ENCODE data around the gene RGPD5. TPM values are rescaled to one million over a fixed set of nuclear protein-coding genes. Genes with fewer than 3 reads are reported as not detected.
"Not testable (repeated sequence)": the region's sequence is repeated elsewhere in the genome, so short reads cannot be mapped to it uniquely, and the experiment has no call there.

RGPD5 gene
- total RNA-seq (2014; rRNA removed; shearing (Covaris generic)) = 7.9 and 9.5 TPM in 2 replicates
- 1.6 and 3.6 TPM in 2 replicates for polyA plus RNA-seq (2015; cell fraction: cytosol; rRNA removed)
- 22.7 and 48.4 TPM in 2 replicates for polyA plus RNA-seq (2015; cell fraction: nucleus; rRNA removed)

DNA sequence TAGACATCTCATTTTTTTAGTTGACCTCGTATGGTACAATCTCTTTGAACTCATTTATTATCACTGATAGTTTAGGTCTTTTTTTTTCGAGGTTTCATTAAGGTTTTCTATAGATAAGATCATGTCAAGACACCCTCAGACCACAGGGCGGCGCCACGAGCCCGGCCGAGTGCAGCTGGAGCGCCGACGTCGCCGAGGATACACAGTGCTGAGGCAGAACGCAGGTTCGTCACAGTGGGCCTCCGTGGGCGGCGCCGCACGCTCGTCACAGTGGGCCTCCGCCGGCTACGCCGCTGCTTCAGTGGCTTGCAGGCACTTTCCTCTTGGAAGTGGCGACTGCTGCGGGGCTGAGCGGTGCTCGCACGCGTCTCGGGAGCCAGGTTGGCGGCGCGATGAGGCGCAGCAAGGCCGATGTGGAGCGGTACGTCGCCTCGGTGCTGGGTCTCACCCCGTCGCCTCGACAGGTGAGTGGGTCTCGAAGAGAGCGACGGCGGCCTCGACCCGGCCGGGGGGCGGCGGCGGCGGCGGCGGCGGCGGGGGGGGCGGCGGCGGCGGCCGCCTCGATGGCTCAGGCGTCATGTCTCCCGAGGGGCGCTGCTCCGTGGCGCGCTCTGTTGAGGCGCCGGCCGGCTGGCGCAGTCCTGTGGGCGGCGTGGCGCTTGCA lies at the start of gene RGPD5:
Gene RGPD5 (plus strand): TSS at position 232 of the 664 bp plus-strand sequence. CDS start 161 bp downstream, at position 393.
- DNase-seq (ENCODE audit: low read depth, low spot score); in situ Hi-C loops (cut with HindIII; ENCODE audit: low pct_unique_long_range_greater_than_20kb, low sequenced_read_pairs): not testable (repeated sequence)

DNA sequence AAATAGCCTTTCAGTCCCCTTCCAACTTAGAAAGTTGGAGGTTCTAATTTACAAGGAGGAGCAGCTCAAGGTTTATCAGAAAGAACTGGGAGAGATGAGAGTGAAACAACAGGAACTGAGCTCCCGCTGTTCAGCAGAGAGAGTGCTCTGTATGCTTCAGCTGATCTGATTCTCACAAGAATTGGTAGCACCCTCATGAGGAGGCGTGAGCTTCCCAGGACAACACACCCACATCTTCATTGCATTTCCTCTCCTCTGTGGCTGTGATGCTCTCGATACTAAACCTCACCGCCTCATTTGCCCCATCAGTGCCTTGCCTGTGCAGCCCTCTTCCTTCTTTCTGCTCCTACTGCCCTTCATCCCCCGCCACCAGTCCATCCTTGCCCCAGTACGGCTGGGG lies 42.5 kb upstream of the RGPD5 start:
- DNase-seq (ENCODE audit: low read depth, low spot score); in situ Hi-C loops (cut with HindIII; ENCODE audit: low pct_unique_long_range_greater_than_20kb, low sequenced_read_pairs): not testable (repeated sequence)

DNA sequence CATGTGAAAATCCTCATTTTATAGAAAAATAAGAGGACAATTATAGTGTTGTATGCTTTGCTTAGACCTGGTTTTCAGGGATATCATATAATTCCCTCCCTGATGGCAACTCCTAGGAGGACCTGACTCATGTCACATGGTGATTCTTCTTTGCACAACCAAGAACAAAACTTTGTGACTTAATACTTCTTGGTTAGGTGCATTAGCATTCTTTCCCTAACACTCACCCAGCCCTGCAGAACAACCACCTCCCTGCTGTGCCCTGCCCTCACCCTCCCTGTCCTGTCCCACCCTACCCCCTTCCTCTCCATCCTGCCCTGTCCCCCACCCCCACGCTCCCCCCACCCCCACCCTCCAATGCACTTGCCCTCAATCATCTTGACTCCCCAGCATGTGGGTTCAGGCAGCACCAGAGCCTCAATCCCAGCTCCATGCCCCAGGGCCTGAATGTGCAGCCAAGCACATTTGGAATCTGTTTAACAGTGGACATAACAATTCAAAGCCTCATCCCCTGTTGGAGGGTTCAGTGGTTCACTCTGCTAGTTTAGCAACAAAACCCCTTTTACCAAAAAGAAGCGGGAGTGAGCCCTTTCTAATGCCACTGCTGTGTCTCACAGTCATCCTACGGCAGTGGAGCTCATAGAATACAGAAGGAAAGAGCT lies 36.8 kb upstream of the RGPD5 start:
- in situ Hi-C loops (cut with HindIII; ENCODE audit: low pct_unique_long_range_greater_than_20kb, low sequenced_read_pairs) = not testable (repeated sequence)

DNA sequence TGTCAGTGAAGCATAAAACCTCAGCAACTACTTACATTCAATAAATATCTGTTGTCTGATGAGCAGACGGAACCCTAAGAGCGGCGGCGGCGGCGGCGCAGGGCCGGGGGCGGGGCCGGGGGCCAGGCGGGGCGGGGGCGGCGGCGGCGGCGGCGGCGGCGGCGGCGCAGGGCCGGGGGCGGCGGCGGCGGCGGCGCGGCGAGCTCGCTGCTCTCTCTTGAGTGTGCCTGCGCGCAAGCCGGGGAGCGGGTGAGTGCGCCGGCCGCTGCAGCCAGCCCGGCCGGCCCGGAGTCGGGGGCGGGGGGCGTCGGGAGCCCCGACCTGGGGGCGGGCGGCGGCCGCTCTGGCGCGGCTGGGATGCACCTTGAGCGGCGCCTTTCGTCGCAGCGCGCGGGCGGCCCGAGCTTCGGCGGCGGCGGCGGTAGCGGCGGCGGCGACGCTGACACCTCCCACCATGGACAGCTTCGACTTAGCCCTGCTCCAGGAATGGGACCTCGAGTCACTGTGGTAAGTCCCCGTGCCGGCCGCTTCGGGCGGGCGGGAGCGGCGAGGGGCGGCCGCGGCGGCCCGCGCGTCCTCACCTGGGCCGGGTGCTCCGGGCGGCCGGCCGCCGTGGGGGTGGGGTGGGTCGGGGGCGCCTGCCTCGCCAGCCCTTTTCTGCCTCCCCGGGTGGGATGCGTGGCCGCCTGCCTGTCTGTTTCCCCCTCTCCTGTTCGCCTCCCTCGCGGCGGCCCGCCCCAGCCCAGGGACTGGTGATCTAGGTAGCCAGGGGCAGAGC lies 33.7 kb upstream of the RGPD5 start:
- DNase-seq (ENCODE audit: low read depth, low spot score); in situ Hi-C loops (cut with HindIII; ENCODE audit: low pct_unique_long_range_greater_than_20kb, low sequenced_read_pairs): not testable (repeated sequence)

More for the DNA sequence above, 36.8 kb upstream of the RGPD5 start:
- not testable (repeated sequence) for DNase-seq (ENCODE audit: low read depth, low spot score)

DNA sequence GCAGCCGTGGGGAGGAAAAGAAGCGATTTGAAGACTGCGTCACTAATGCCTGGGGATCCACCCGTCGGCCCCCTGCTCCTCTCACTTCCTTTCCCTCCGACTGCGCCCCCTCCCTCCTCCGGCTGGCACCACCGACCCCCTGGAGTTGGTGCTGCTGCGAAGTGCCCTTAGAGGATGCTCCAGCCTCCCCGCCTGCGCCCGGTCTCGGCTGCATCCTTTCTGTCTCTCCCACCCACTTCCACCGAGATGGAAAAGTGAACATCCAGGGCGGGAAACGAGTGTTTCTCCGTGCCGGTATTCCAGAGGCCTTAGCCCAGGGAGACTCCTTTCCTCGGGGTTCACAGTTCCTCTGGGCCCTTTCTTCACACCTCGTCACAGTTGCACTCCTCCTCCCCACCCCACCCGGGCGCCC lies 33.1 kb upstream of the RGPD5 start:
- DNase-seq (ENCODE audit: low read depth, low spot score); in situ Hi-C loops (cut with HindIII; ENCODE audit: low pct_unique_long_range_greater_than_20kb, low sequenced_read_pairs): not testable (repeated sequence)

DNA sequence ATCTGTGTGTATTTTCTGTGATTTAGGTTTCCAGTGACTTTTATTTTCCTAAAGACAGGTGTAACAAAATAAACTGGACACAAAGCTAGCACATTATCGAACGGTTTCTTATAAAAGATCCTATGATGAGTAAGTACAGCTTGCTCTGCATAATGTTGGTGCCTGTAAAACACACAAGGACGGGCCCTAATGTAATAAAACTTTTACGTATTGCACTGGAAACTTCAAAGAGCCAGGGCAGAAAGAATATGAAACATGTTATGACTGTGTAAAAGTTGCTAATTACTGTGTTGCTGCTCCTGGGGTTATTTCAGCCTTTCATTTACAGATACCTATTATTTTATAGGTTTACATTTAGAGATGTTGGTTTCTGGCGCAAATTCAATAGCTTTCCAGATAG lies 32.1 kb upstream of the RGPD5 start:
- DNase-seq (ENCODE audit: low read depth, low spot score); in situ Hi-C loops (cut with HindIII; ENCODE audit: low pct_unique_long_range_greater_than_20kb, low sequenced_read_pairs): not testable (repeated sequence)

DNA sequence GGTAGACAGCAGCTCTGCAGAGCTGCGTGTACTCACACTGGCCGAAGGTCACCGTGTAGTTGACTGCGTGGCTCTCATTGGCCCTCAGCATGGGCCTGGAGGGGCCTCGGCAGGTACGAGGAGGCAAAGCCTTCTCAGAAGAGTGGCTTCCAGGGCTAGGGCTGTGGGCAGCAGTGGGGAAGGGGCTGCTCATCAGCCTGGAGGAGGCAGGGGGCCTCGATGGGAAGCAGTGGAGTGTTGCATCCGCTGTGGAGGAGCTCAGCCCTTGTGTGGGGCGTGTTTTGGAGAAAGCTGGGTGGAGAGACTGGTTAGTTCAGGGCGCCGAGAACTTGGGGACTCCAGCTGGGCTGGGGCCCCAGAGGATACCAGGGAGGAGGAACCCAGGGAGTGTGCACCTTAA lies 28.0 kb upstream of the RGPD5 start:
- DNase-seq (ENCODE audit: low read depth, low spot score); in situ Hi-C loops (cut with HindIII; ENCODE audit: low pct_unique_long_range_greater_than_20kb, low sequenced_read_pairs): not testable (repeated sequence)

DNA sequence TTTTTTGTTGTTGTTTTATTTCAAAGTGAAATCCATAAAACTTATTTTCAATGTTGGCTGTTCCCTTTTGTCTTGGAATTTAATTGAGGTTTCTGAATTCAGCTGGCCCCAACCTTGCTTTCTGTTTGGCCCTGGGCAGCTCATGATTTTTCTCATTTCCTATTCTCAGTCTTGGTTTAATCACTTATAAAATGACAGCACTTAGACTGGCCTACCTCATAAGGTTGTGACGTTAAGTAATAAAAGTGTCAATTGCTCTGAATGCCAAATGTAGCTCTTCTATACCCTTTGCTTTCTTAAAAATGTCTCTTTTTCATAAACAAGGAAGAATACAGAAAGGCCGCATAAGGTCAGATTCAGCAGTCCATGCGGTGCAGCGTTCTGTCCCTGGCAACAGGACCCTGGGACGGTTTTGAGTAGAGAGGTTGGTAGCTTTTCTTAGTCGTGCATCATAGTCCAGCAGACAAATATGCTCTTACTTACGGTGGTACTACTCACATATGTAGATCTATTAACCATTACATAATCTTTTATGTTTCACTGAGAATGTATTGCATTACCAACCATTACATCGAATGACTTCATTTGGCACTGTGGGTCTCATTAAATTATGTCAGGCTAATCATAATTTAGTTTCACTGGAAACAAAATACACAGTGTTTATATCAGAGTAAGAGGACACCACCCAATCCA lies 27.1 kb upstream of the RGPD5 start:
- in situ Hi-C loops (cut with HindIII; ENCODE audit: low pct_unique_long_range_greater_than_20kb, low sequenced_read_pairs) = not testable (repeated sequence)

DNA sequence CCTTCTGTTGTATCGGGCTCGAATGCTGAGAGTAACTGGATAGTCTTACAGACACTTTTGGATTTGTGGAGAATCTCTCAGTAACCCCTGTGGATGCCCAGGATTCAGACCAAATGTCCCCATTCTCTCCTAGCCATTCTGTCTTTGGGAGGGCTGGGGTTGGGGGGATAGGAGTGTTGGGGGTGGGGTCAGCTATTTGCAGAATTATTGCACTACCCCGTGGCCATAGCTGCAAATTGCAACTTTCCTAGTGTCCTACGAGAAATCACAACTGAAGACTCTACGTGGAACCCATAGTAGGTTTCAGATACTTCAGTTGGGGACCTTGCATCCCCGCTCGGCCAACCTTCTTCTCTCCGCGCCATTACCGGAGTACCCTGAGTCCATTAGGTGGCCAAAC lies 25.2 kb upstream of the RGPD5 start:
- in situ Hi-C loops (cut with HindIII; ENCODE audit: low pct_unique_long_range_greater_than_20kb, low sequenced_read_pairs); DNase-seq (ENCODE audit: low read depth, low spot score): not testable (repeated sequence)

More for the DNA sequence above, 27.1 kb upstream of the RGPD5 start:
- not testable (repeated sequence) for DNase-seq (ENCODE audit: low read depth, low spot score)

DNA sequence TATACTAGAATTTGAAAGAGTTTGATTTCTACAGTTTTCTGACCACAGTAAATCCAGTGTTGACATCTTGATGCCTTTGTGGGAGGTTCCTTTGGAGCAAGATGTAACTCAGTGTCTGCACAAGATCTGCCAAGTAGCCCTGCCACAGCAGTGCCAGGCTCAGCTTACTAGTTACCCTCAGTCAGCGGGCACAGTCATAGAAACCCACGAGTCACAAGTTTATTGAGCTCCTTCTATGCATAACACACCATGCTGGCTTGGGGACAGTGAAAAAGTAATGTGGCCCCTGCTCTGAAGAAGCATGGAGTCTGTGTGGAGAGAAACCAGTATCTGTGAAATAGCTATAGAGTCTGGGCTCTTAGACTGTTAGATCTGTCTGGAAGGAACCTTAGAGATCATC lies 15.0 kb upstream of the RGPD5 start:
- DNase-seq (ENCODE audit: low read depth, low spot score); in situ Hi-C loops (cut with HindIII; ENCODE audit: low pct_unique_long_range_greater_than_20kb, low sequenced_read_pairs): not testable (repeated sequence)

DNA sequence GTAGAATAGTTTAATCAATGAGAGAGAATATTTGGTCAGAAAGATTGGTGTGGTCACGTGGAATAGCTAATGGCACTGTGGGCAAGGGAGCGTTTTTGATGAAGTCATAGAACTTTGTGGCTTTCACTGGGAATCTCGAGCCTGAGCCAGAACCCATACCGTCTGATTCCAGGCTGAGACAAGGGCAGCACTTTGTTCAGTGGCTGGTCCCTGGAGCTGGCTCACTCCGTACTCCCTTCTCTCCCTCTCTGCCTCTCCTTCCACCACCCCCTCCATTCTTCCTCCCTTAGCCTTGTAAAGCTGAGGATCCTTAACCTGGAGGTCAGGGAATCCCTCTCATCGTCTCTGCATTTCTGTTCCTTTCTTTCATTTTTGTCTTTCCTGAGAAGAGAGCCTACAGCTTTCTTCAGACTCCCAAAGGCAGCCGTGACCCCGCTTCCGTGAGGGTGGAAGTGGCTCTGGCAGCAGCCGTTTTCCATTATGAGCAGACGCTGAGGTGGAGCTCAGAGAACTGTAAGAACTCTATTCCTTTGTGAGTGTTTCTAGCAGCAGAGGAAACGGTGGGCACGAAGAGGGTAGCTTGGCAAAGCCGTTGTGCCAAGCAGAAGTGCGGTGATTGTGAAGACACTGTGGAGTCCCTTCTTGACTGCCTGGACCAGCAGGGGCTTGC lies 12.8 kb upstream of the RGPD5 start:
- in situ Hi-C loops (cut with HindIII; ENCODE audit: low pct_unique_long_range_greater_than_20kb, low sequenced_read_pairs) = not testable (repeated sequence)

DNA sequence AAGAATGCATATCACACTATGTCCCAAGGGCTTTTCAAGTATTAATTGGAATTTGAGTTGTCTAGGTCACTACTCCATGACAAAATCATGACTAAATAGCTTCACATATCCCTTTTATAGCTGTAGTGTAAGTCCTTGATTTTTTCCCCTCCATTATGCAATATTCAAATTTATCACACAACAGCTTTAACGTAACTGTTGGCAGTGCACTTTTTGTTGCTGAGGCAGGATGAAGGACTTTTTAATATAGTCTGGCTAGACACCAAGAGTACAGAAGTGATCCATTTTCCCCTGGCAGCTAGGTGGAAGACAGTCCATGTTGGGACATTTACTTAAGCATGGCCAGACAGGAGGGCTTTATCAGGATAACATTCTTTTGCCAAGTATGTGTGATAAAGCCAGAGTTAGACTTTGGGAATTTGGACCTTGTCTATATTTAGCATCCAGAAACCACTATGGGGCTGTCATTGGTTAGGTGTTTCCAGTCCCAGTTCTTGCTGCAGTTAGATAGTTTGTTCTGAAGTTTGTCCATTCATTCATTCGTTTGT lies 11.6 kb upstream of the RGPD5 start:
- DNase-seq (ENCODE audit: low read depth, low spot score) = not testable (repeated sequence)

More for the DNA sequence above, 12.8 kb upstream of the RGPD5 start:
- DNase-seq (ENCODE audit: low read depth, low spot score) = not testable (repeated sequence)

DNA sequence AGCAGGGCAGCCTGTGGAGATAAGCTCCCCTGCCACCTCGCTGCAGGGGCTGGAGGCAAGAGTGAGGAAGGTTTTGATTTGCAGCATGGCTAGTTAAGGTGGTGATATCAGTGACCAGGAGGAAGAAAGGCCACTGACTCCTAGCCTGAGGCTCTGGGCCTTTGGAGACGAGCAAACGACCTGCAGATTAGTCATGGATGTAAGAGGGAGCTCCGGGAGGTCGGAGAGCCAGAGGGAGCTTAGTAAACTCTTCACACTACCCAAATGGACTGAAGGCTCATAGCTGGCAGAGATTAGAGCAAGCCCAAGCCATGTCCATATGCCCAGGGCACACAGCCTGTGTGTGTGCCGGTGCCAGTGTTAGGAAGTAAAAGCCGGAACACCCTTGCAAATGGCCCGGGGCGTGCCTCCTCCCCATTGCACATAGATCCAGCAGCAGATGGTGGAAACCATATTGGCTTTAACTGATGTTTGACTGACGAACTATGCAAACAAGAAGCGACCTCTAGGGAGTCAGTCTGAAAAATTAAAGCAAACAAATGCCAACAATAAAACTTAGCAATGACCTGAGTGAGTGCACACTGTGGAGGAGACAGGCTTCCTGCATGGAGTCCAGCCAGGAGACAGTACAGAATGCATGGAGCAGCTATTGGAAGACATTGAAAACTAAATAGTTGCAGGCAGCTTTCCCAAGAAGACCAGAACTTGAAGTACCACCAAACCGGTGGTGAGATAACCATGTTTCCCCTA lies 2.4 kb upstream of the RGPD5 start:
- DNase-seq (ENCODE audit: low read depth, low spot score); in situ Hi-C loops (cut with HindIII; ENCODE audit: low pct_unique_long_range_greater_than_20kb, low sequenced_read_pairs): not testable (repeated sequence)

More for the DNA sequence above, 11.6 kb upstream of the RGPD5 start:
- in situ Hi-C loops (cut with HindIII; ENCODE audit: low pct_unique_long_range_greater_than_20kb, low sequenced_read_pairs) = not testable (repeated sequence)

DNA sequence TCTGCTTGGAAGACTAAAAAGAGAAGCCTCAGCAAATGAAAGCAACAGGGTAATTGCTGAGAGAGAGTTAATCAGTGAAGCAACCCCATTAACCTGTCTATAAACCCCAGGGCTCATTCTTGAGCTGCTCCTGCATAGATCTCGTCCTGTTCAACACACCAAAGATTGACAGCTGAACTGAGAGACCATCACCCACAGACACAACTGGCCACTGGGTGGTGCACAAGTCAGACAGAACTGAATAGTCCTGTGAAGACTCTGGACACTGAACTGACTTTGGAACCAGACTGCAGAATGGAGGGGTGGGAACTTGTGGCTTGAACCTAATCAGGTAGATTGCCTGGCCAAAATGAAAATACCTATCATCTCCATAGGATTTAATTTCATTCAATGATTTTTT lies 1.4 kb upstream of the RGPD5 start:
- in situ Hi-C loops (cut with HindIII; ENCODE audit: low pct_unique_long_range_greater_than_20kb, low sequenced_read_pairs); DNase-seq (ENCODE audit: low read depth, low spot score): not testable (repeated sequence)

DNA sequence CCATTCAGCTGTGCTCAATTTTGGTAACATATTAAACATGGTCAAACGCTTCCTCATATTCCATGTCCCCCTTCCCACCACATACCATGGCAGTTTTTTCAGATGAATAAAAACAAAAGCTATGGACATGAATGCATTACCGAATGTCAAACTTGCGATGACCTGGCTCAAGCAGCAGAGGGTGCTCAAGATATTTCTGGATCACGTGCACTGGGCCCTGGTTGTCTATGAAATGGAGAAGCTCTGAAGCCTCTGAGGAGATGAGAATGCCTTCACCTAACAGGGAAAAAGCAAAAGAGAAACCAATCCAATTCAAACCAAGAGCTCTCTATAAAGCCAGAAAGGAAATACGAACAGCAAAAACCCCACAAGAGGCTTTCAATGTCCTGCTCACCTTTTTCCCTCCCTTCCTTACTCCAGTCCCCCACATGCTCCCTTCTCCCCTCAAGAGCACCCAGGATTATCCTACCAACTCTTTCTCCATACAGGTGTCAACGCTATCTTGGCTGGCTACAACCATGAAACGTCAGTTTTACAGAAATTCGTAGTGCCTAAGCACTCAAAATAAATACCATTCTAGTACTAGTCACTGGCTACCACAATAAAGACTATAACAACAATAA lies 77.1 kb downstream of the RGPD5 start:
- DNase-seq (ENCODE audit: low read depth, low spot score); in situ Hi-C loops (cut with HindIII; ENCODE audit: low pct_unique_long_range_greater_than_20kb, low sequenced_read_pairs): not testable (repeated sequence)

All from SK-MEL-5 (cell line).